GM18909 (cell line): ENCODE measurements around the gene TEAD1.

Experiments used
- ATAC-seq: cut with Tn5 transposase; IDR thresholded peaks from one replicate; pipeline ENCODE4 v1.9.1; 2021; ENCODE audit warnings: mild to moderate bottlenecking; ENCODE audit not compliant: unreplicated experiment, poor library complexity

TEAD1 gene

GRCh38 chr11:12731841-12732336 is 57.7 kb downstream of the TEAD1 start:
- ATAC-seq = no peak

GRCh38 chr11:12733091-12733490 is 58.9 kb downstream of the TEAD1 start:
- ATAC-seq = no peak

DNA sequence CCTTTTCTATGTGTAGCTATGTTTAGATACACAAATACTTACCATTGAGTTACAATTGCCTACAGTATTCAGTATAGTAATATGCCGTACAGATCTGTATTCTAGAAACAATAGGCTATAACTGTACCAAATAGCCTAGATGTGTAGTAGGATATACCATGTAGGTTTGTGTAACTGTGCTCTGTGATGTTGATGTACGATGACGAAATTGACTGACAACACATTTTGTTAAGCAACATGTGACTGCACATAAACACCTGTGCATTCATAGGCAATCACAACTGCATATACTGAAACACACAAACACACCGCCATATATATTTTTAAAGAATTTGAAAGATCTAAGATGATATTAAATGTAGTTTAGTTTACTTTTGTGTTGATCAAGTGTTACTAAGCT is 60.4 kb downstream of the TEAD1 start:
- no peak for ATAC-seq

- no peak for ATAC-seq
Measured at GRCh38 chr11:12735262-12735661, 61.0 kb downstream of the TEAD1 start.

DNA sequence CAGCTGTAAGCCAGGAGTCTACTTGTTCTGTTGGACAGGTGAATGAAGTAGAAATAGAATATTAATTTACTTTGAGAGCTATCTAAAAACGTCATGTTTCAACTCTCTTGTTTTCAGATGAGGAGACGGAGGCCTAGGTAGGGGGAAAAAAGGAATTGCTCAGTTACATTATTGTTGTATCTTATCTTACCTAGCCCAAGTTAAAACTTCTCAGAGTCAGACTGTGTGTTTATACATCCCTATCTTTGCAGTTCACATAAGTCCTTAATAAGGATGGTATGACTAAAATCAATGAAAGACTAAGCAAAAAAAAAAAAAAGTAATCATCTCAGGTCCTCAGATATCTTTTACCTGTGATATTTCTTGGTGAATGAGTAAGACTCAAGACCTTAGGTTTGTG is 62.8 kb downstream of the TEAD1 start:
- no peak for ATAC-seq

DNA sequence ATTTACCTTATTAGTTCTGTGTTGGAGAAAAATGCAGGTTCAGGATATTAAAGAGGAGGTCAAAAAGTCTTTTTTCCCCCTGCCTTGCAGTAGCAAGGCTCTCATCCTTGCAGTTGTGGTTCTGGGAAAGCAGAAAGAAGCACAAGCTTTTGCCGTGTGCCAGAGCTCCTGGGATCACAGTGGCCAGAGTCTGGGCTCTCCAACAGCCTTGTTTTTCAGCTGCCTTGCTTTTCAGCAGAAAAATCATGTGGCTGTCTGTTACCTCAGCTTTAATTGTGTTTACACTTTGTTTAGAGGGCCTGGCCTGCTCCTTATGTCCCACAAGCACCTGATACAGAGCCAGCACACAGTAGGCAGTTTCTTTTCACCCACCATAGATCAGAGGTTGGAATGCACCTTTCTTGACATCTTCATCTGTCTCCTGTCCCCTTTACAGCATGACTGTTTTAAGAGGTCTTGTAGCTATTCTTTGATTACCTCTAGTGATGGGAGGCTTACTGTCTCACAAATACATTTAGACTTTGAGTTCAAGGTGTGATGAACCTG is 67.5 kb downstream of the TEAD1 start:
- ATAC-seq = no peak

DNA sequence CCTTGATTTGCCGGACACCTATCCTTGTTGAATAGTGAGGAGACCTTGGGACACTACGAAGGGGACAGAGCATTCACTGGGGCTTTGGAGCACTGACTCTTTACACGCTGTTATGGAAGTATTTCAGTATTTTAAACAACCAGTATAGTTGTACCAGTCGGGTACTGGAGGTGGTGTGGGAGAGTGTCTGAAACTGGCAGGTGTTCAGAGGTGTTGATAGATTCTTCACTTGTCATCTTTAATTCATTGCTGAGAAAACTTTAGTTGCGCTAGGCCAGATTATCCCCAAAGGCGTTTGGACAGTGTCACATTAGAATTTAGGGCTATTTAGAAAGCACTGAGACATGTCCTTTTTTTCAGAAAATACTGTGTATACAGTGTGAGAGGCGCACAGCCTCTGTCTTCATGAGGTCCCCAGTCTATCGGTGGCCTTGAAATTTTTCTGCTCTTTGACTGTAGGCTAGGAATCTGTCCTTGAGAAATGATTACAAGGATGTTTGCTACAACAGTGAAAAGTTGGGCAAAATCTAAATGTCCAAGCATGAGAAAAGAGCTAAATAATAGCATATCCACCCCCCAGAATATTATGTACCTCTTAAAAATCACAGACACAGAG is 69.7 kb downstream of the TEAD1 start:
- ATAC-seq = no peak

DNA sequence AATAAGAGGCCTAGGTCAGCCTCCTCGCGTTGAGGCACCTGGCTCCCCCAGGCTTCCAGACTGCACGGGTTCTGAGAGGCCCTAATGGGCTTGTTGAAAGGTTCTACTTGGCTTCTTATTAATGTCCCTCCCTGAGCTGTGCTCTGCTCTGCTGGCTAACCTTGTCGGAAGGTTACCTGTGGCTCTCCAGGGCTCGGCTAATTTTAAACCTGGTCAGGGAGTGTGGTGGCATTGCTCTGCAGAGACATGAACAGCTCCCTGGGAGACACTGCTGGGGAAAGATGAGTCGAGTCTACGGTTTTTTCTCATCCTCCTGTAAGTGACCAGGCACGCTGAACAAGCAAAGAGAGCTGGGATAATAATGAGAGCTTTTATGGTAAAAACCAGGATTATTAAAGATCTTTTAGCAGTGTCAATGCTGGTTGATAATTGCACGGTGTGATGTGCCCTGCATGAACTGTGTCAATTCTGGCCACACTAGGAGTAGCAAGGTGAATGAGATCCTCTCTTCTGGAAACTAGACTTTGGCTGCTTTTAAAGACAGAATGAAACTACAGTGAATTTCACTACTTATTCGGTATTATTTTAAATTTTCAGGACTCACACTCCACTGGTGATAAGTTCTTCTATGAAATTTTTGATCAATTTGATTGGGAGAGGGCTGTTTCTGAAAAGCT is 70.7 kb downstream of the TEAD1 start:
- no peak for ATAC-seq

GRCh38 chr11:12745787-12746186 is 71.6 kb downstream of the TEAD1 start:
- ATAC-seq = no peak

DNA sequence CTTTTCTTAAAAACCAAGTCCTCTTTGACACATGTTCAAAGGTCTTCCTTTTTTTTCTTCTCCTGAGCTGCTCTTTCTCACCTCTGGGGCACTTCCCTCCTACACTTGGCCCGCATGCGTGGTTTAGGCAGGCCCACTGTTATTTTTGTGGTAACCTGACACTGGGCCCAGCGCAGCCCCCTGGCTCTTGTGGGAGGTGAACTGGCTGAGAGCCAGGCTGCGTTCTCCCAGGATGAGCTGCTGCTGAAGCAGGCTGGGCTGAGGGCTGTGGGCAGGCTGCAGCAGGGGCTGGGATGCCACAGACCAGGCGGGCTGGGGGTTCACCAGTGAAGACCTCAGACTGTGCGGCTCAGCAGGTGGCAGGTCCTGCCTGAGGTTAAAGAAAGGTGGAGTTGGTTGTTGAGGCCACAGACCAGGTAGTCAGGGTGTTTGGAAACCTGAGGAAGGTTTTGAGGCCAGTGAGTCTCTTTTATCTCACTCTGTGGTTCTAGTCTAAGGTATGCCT is 72.4 kb downstream of the TEAD1 start:
- no peak for ATAC-seq

DNA sequence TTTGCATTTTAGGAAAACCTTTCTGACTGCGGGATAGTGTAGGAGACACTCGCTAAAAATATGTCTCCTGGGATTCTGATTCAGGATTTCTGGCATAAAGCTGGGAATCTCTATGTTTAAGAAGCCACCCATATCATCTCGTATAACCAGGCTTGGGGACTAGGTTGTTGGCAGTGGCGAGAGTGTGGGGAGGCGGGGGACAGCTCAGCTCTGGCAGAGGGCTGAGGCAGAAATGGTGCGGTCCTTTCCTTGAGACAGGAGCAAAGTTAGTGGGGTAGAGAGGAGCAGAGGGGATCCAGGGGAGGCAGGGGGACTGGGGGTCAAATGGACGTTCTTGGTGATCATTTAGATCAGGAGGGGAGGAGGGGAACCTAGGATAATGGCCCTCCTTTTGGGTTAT is 74.3 kb downstream of the TEAD1 start:
- ATAC-seq = no peak

DNA sequence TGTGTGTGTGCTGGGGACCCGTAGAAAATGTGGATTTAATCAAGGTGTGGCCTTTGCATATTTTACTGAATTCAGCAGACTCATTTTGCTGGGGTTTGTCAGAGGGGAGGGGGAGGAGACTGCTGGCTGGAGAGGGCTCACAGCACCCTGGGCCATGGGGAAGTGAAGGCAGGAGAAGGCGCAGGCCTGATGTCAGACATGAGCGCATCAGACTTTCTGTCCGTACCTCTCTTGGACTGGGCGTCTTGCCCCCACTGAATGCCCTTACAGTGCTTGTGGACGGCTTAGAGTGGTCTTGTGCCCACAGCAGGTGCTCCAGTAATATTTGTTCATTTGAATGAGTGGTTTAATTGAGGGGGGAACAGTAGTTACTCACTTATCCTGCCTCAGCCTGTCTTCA is 75.2 kb downstream of the TEAD1 start:
- ATAC-seq = no peak

DNA sequence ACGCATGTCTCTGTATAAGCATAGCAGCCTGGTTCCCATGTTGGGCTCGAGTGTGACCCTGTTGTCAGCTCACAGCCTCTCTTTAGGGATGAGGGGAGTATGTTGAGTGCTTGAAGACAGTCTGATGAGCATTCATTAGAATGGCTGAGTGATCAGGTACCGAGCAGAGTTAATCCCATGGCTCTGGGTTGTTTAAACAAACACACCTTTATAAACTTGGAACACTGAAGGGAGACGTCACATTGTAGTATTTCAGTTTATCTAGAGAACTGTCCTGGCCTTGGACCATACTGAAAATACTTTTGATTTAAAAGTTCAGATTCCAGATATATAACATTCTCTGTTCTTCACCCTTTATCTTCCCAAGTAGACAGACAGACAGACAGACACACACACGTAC is 76.0 kb downstream of the TEAD1 start:
- no peak for ATAC-seq

GRCh38 chr11:12752868-12753524 is 78.8 kb downstream of the TEAD1 start:
- no peak for ATAC-seq

DNA sequence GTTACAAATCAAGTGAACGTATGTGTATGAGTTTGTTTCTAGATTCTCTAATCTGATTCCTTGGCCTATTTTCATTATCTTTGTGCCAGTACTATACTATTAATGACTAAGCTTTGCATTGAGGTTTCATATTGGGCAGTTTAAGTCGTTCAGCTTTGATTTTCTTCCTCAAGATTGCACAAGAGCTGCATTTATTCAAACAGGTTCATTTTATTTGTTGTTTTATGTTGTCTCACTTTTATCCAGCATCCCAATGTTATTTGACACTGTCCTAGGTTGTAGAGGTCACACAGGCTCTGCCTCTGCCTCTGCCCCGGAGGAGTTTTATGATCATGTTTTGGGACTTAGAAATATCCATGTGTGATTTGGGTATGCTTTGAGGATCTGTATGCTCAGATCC is 79.8 kb downstream of the TEAD1 start:
- ATAC-seq = no peak

GRCh38 chr11:12754582-12755234 is 80.5 kb downstream of the TEAD1 start:
- ATAC-seq = no peak

DNA sequence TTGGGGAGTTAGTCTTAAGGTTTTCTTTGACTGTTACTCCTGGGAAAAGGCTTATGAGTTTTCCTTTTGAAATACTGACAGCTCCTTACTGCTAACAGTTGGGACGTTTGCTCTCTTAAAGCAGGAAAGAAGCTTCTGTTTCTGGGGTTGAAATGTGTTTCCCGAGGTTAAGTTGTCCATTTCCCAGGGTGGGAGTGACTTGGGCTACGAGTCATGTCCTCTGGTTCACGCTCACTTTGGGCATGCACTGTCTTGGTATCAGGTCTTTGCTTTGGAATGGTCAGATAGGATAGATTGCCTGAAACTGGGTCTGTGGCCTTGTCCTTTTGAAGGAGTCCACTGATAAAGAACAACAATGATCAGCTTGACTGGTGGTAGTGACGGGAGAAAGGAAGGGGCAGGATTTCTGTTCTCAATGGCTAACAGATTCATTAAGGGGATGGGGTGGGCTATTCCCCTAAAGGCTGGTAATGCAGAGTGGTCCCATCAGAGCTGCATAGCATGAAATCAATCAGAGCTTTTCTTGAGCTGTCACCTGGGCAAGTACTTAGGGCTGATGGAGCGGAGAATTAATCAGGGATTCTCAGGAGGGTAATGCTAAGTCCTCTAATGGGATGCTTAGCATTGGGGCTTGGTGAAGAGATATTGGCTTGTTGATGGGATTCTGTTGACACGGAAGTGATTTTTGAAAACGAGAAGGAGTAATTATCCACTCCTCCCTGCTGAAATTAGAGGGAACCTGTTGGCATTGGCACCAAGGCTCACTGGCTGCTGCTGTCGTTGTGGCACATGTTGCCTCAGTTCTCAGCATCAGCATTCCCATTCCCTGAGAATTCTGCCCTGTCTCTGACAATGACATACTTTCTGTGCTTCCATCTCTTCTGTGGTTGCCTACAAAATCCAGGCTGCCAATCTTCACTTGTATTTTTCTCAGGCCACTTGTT is 81.6 kb downstream of the TEAD1 start:
- no peak for ATAC-seq

DNA sequence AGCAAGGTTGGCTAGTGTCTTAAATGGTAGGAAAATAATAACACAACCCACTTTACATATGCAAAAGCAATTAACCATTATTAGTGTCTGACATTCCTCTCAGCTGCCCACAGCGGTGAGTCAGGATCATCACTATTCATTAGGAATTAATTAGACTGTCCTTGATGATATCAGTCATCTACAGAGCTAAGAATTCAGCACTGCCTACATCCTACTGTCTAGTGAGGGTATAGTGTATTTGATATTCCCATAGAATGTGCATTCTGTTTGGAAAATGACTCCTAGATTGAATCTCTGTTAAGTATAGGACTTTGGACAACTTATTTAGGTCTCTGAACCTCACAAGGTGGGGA is 82.2 kb downstream of the TEAD1 start:
- ATAC-seq = no peak

GRCh38 chr11:12756867-12757266 is 82.6 kb downstream of the TEAD1 start:
- ATAC-seq = no peak

DNA sequence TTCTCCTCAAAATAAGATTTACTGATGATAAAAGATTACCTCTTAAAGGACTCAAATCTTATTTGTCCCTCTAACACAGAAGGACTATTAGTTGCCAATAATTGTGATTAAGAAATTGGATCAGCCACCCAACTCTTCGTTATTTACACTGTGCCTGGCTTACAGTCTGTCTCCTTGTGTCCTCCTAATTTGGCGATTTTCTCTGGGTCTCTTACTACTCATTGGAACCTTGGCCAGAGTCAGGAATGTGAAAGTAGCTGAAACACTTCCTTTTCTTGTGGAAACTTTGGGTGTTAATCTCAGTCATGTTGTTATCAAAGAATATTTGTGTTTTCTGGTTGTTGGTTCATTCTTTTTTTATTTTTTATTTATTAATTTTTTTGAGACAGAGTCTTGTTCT is 83.2 kb downstream of the TEAD1 start:
- ATAC-seq = no peak
